GM23338 (cell line): ENCODE measurements around the gene WNT6. TPM values are rescaled to one million over a fixed set of nuclear protein-coding genes. Genes with fewer than 3 reads are reported as not detected.

Source experiments
- ATAC-seq: fragments of 200-7000 bp; cut with Tn5 transposase; 3 replicates; pipeline ENCODE4 v1.9.1; 2020
- DNase-seq: peaks from one replicate; pipeline ENCODE4 v3.0.0-alpha.2; 2015; ENCODE audit warnings: low spot score
- H2AFZ ChIP-seq: fragments of 200-600 bp; sonication (generic); 2 replicates; pipeline ENCODE4 v1.8.0; 2016; ENCODE audit warnings: antibody characterized with exemption, mild to moderate bottlenecking, moderate library complexity
- H3F3A ChIP-seq: fragments of 200-600 bp; sonication (generic); replicated peaks from 2 replicates; pipeline ENCODE4 v1.8.0; 2017; ENCODE audit warnings: antibody characterized with exemption, mixed run types, low read depth
- H3K27ac ChIP-seq: fragments of 200-600 bp; sonication (generic); 2 replicates; pipeline ENCODE4 v1.6.1; 2016; ENCODE audit warnings: low read depth
- H3K27me3 ChIP-seq: fragments of 200-600 bp; sonication (generic); 2 replicates; pipeline ENCODE4 v1.8.0; 2016; ENCODE audit warnings: mild to moderate bottlenecking, mixed run types, moderate library complexity; ENCODE audit not compliant: insufficient read depth
- H3K36me3 ChIP-seq: fragments of 200-600 bp; sonication (generic); 2 replicates; pipeline ENCODE4 v1.8.0; 2016; ENCODE audit warnings: mild to moderate bottlenecking; ENCODE audit not compliant: insufficient read depth
- H3K4me1 ChIP-seq: fragments of 200-600 bp; sonication (generic); 2 replicates; pipeline ENCODE4 v1.8.0; 2016; ENCODE audit warnings: mild to moderate bottlenecking, moderate library complexity; ENCODE audit not compliant: insufficient read depth
- H3K4me2 ChIP-seq: fragments of 200-600 bp; sonication (generic); 2 replicates; pipeline ENCODE4 v1.7.1; 2017; ENCODE audit warnings: mixed run types
- H3K4me3 ChIP-seq: fragments of 200-600 bp; sonication (generic); 2 replicates; pipeline ENCODE4 v1.6.1; 2016; ENCODE audit warnings: mixed run types
- H3K79me2 ChIP-seq: fragments of 200-600 bp; sonication (generic); replicated peaks from 2 replicates; pipeline ENCODE4 v1.8.0; 2017; ENCODE audit warnings: mild to moderate bottlenecking; ENCODE audit not compliant: insufficient read depth
- H3K9me2 ChIP-seq: fragments of 200-600 bp; sonication (generic); 2 replicates; pipeline ENCODE4 v1.8.0; 2017; ENCODE audit not compliant: insufficient read depth
- H4K20me1 ChIP-seq: fragments of 200-600 bp; sonication (generic); replicated peaks from 2 replicates; pipeline ENCODE4 v1.8.0; 2017; ENCODE audit warnings: mild to moderate bottlenecking; ENCODE audit not compliant: insufficient read depth
- H3K27ac Mint-ChIP-seq: 2 replicates; pipeline ENCODE4 v1.8.0; 2020; ENCODE audit warnings: inconsistent platforms, mild to moderate bottlenecking, moderate library complexity, mixed read lengths
- H3K27me3 Mint-ChIP-seq: 3 replicates; pipeline ENCODE4 v1.8.0; 2022; ENCODE audit warnings: low read depth, mild to moderate bottlenecking, moderate library complexity, mixed read lengths, inconsistent platforms; ENCODE audit not compliant: insufficient read depth, poor library complexity
- H3K36me3 Mint-ChIP-seq: 3 replicates; pipeline ENCODE4 v1.8.0; 2021; ENCODE audit warnings: low read depth, mild to moderate bottlenecking, inconsistent platforms, moderate library complexity, mixed read lengths
- H3K4me1 Mint-ChIP-seq: 3 replicates; pipeline ENCODE4 v1.8.0; 2020; ENCODE audit warnings: mild to moderate bottlenecking, inconsistent platforms, mixed read lengths
- H3K4me3 Mint-ChIP-seq: 3 replicates; pipeline ENCODE4 v1.8.0; 2021; ENCODE audit warnings: moderate library complexity, mild to moderate bottlenecking, inconsistent platforms, mixed read lengths
- H3K9me3 Mint-ChIP-seq: 3 replicates; pipeline ENCODE4 v1.8.0; 2020; ENCODE audit warnings: moderate library complexity, mild to moderate bottlenecking, inconsistent platforms, mixed read lengths
- STAT1 ChIP-seq: IDR thresholded peaks from one replicate; pipeline ENCODE4 v1.6.1; 2016; ENCODE audit warnings: antibody characterized with exemption; ENCODE audit not compliant: unreplicated experiment
- microRNA-seq: library from miRNA; unstranded; fragments of <30 nt; microRNA quantifications from one replicate; pipeline ENCODE4, GENCODE V29; 2017
- polyA plus RNA-seq: library from polyadenylated mRNA; unstranded; fragments of >200 nt; fragmentation: Nextera tagmentation; extraction: Ambion mirVana; gene quantifications from 2 replicates; pipeline ENCODE4 v1.2.1, GENCODE V29; 2016
- small RNA-seq: library from RNA; depleted of rRNA; stranded (forward); fragments of <200 nt; gene quantifications from one replicate; pipeline ENCODE3, GENCODE V24; 2014; ENCODE audit warnings: low replicate concordance
- total RNA-seq: library from RNA; depleted of rRNA; stranded (reverse); fragments of >200 nt; shearing (Covaris generic); gene quantifications from 2 replicates; pipeline ENCODE4 v1.2.3, GENCODE V29; 2014; rRNA removed

WNT6 gene
- total and polyA plus RNA-seq, 2 experiments from 2014 or later, result not detected

DNA sequence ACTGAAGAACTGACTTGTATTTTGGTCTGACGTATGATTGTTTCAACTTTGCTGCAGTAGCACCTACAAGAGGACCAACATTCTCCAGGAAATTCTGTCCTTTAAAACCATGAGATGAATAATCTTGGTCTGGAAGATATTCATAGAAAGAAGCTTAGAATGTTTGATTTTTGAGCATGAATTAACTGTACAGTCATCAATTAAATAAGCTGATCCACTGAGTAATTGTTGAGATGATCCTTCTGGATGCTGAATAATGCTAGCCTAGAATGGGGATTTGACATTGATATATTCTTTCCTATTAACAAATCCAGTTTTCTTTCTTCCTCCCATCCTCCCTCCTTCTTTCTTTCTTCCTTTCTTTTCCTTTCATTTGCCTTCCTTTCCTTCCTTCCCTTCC is 60.9 kb downstream of the WNT6 start:
- 0 out of 2 replicates have a peak, but pooled peaks cover 4% of the 10 kb centered on the region for H3K9me2 ChIP-seq
- H3K4me3 Mint-ChIP-seq, result no peak overlapping the region
- no peak for TF ChIP-seq STAT1
- no peak overlapping the region for H3K27ac ChIP-seq
- no peak for DNase-seq
- no peaks in the 10 kb centered on the region for H3K36me3 ChIP-seq
- no peaks in the 10 kb centered on the region; the same call in 2 of the 3 replicates for H3K4me1 Mint-ChIP-seq
- no peaks in the 10 kb centered on the region; the same call in 1 of the 2 replicates for H4K20me1 ChIP-seq
- H3K27me3 Mint-ChIP-seq, result peaks cover 6% of the 10 kb centered on the region
- no peaks in the 10 kb centered on the region for H3F3A ChIP-seq
- peaks cover 32% of the 10 kb centered on the region for H3K9me3 Mint-ChIP-seq
- H3K4me3 ChIP-seq, result no peak overlapping the region
- no peak overlapping the region for H3K4me2 ChIP-seq
- ATAC-seq, result no peak
- 0 out of 2 replicates have a peak, but pooled peaks cover 4% of the 10 kb centered on the region for H3K27me3 ChIP-seq
- H3K36me3 Mint-ChIP-seq, result peaks cover 25% of the 10 kb centered on the region
- H3K79me2 ChIP-seq, result no peaks in the 10 kb centered on the region
- no peak overlapping the region for H2AFZ ChIP-seq
- H3K4me1 ChIP-seq, result no peaks in the 10 kb centered on the region
- no peak overlapping the region for H3K27ac Mint-ChIP-seq

Small RNA genes lying within 50 kb of the gene (microRNA-seq; reads per million reads assigned to microRNA genes)
- not detected for gene MIR9500

Small RNA genes lying within 50 kb of the gene (small RNA-seq; reads per million reads assigned to genes)
- gene RNU6-642P, result not detected

Other genes starting within 250 kb of the WNT6 start
- 26.4 and 32.8 TPM in 2 replicates for gene ZNF142, start 200.2 kb upstream of the WNT6 start, total RNA-seq
- gene ZNF142, start 200.2 kb upstream of the WNT6 start, polyA plus RNA-seq, result 14.6 and 14.9 TPM in 2 replicates
- gene BCS1L, start 200.1 kb upstream of the WNT6 start, total RNA-seq, result 16.9 and 23.5 TPM in 2 replicates
- gene BCS1L, start 200.1 kb upstream of the WNT6 start, polyA plus RNA-seq, result 28.9 and 31.6 TPM in 2 replicates
- gene RNF25, start 187.8 kb upstream of the WNT6 start, total RNA-seq, result 18.3 and 22.1 TPM in 2 replicates
- gene RNF25, start 187.8 kb upstream of the WNT6 start, polyA plus RNA-seq, result 22.2 and 26.8 TPM in 2 replicates
- gene STK36, start 187.7 kb upstream of the WNT6 start, total RNA-seq, result 24.2 and 26.3 TPM in 2 replicates
- 17.2 and 21.2 TPM in 2 replicates for gene STK36, start 187.7 kb upstream of the WNT6 start, polyA plus RNA-seq
- gene TTLL4, start 149.0 kb upstream of the WNT6 start, total RNA-seq, result 77.8 and 86.9 TPM in 2 replicates
- 48.7 and 53.5 TPM in 2 replicates for gene TTLL4, start 149.0 kb upstream of the WNT6 start, polyA plus RNA-seq
- 4.2 and 6.9 TPM in 2 replicates for gene CYP27A1, start 77.7 kb upstream of the WNT6 start, total RNA-seq
- gene CYP27A1, start 77.7 kb upstream of the WNT6 start, polyA plus RNA-seq, result 2.0 and 2.2 TPM in 2 replicates
- gene PRKAG3, start 28.0 kb upstream of the WNT6 start, total RNA-seq, result not detected in 2 replicates
- not detected in 2 replicates for gene PRKAG3, start 28.0 kb upstream of the WNT6 start, polyA plus RNA-seq
- not detected in 2 replicates for gene WNT10A, start 21.0 kb downstream of the WNT6 start, total RNA-seq
- gene WNT10A, start 21.0 kb downstream of the WNT6 start, polyA plus RNA-seq, result not detected in 2 replicates
- 0.43 and 0.56 TPM in 2 replicates for gene CDK5R2, start 99.9 kb downstream of the WNT6 start, total RNA-seq
- 0.19 TPM in 1 of 2 replicates, not detected in the other for gene CDK5R2, start 99.9 kb downstream of the WNT6 start, polyA plus RNA-seq
- gene FEV, start 125.4 kb downstream of the WNT6 start, total RNA-seq, result not detected in 2 replicates
- gene FEV, start 125.4 kb downstream of the WNT6 start, polyA plus RNA-seq, result not detected in 2 replicates
- gene CRYBA2, start 133.6 kb downstream of the WNT6 start, total RNA-seq, result not detected in 2 replicates
- gene CRYBA2, start 133.6 kb downstream of the WNT6 start, polyA plus RNA-seq, result not detected in 2 replicates
- gene CFAP65, start 181.7 kb downstream of the WNT6 start, total RNA-seq, result 0.23 and 0.38 TPM in 2 replicates
- 0.37 and 0.74 TPM in 2 replicates for gene CFAP65, start 181.7 kb downstream of the WNT6 start, polyA plus RNA-seq
- gene IHH, start 201.1 kb downstream of the WNT6 start, total RNA-seq, result not detected in 2 replicates
- not detected in 2 replicates for gene IHH, start 201.1 kb downstream of the WNT6 start, polyA plus RNA-seq